Activated naive CD4-positive, alpha-beta T cell treated with anti-CD3 and anti-CD28 coated beads for 36 hours (primary cell): Measurements from ENCODE around the gene HSPA12A. TPM values are rescaled to one million over a fixed set of nuclear protein-coding genes. Genes with fewer than 3 reads are reported as not detected.

Experiments
- CTCF ChIA-PET: fragments of 350-600 bp; sonication (Branson Sonifier 250); formaldehyde crosslinking; loops from one replicate; lab custom pipeline; 2021; ENCODE audit warnings: antibody characterized with exemption; lab: Charles Lee
- DNase-seq: peaks from one replicate; pipeline ENCODE4 v3.0.0-alpha.2; 2020
- H3K27ac Mint-ChIP-seq: one replicate; pipeline ENCODE4 v1.8.0; 2021; ENCODE audit warnings: mild to moderate bottlenecking, mixed read lengths
- H3K27me3 Mint-ChIP-seq: one replicate; pipeline ENCODE4 v1.8.0; 2021; ENCODE audit warnings: low read depth, mixed read lengths
- H3K36me3 Mint-ChIP-seq: one replicate; pipeline ENCODE4 v1.8.0; 2021; ENCODE audit warnings: low read depth, mixed read lengths
- H3K4me1 Mint-ChIP-seq: one replicate; pipeline ENCODE4 v1.8.0; 2021; ENCODE audit warnings: low read depth, mixed read lengths
- H3K4me3 Mint-ChIP-seq: one replicate; pipeline ENCODE4 v1.8.0; 2021; ENCODE audit warnings: mild to moderate bottlenecking, moderate library complexity, mixed read lengths
- H3K9me3 Mint-ChIP-seq: one replicate; pipeline ENCODE4 v1.8.0; 2021; ENCODE audit warnings: mixed read lengths
- intact Hi-C: fragments of 100-400 bp; cut with micrococcal nuclease; formaldehyde crosslinking; loops from one replicate; pipeline ENCODE4 v1.15.1; 2023
- total RNA-seq, 2 experiments: library from RNA; stranded (reverse); gene quantifications; one replicate each; pipeline ENCODE4 v1.2.3, GENCODE V29; 2021

The HSPA12A gene
- total RNA-seq, 2 experiments from 2014 or later, result 0.05 TPM; not detected in 1

DNA sequence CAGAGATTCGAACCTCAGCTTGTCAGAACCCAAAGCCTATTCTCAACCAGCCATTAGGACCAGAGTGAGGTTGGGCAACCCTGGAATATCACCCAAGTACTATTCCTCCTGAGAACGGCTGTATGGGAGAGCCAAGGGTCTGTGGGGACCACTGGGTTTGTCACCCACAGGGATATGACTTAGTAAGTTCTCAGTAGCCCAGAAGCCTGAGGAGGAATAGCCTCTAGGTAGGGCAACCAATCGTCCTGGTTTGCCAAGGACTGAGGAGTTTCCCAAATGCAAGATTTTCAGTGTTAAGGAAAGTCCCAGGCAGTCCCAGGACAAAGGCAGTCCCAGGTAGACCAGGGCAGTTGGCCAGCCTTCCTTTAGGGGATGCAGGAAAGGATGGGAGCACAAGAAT is 74.9 kb downstream of the HSPA12A start:
- DNase-seq, result no peak
- CTCF ChIA-PET, result no interaction called here
- H3K9me3 Mint-ChIP-seq, result no peaks in the 10 kb centered on the region
- H3K36me3 Mint-ChIP-seq, result no peaks in the 10 kb centered on the region
- intact Hi-C loops, result no loop called here
- H3K4me3 Mint-ChIP-seq, result no peak overlapping the region
- H3K27ac Mint-ChIP-seq, result no peak overlapping the region
- H3K27me3 Mint-ChIP-seq, result peaks cover 25% of the 10 kb centered on the region
- H3K4me1 Mint-ChIP-seq, result no peaks in the 10 kb centered on the region

GRCh38 chr10:116665541-116666125 is 76.7 kb downstream of the HSPA12A start:
- no peak overlapping the region for H3K27ac Mint-ChIP-seq
- H3K36me3 Mint-ChIP-seq, result no peaks in the 10 kb centered on the region
- intact Hi-C loops, result no loop called here
- H3K4me1 Mint-ChIP-seq, result no peaks in the 10 kb centered on the region
- no peak for DNase-seq
- no peaks in the 10 kb centered on the region for H3K9me3 Mint-ChIP-seq
- CTCF ChIA-PET, result interaction anchor here (0.6 kb wide), 1 partner anchor 7 kb away, joined by 6 read pairs; no protein-coding TSS in a partner anchor
- H3K4me3 Mint-ChIP-seq, result no peak overlapping the region
- H3K27me3 Mint-ChIP-seq, result peaks cover 18% of the 10 kb centered on the region

DNA sequence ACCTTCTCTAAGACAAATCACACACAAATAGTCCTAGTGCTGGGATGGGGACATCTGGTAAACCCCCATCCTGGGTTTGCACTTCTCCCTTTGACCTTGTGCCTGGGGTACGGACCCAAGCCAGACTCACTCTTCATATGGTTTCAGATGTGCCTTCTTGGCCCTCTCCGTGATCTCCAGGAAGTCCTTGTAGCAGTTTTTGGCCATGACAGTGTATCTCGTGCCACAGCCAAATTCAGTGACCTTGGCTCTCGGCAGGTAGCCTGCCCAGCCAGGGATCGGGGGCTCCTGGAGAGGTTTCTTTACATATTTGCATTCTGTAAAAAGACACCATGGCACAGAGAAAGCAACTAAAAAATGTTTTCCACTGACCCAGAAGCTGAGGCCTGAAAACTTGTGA is 77.7 kb downstream of the HSPA12A start:
- intact Hi-C loops, result no loop called here
- Mint-ChIP-seq H3K27me3 (peaks cover 14% of the 10 kb centered on the region), H3K36me3 (no peaks in the 10 kb centered on the region), H3K4me3 (no peak overlapping the region), H3K9me3 (no peaks in the 10 kb centered on the region), H3K4me1 (no peaks in the 10 kb centered on the region), H3K27ac (no peak overlapping the region)
- DNase-seq, result no peak
- CTCF ChIA-PET, result interaction anchor here (1.0 kb wide), 1 partner anchor 9 kb away, joined by 3 read pairs; no protein-coding TSS in a partner anchor

GRCh38 chr10:116663342-116663741 is 79.0 kb downstream of the HSPA12A start:
- no peak overlapping the region for H3K27ac Mint-ChIP-seq
- H3K4me1 Mint-ChIP-seq, result no peaks in the 10 kb centered on the region
- intact Hi-C loops, result no loop called here
- H3K27me3 Mint-ChIP-seq, result peaks cover 12% of the 10 kb centered on the region
- CTCF ChIA-PET, result interaction anchor here (1.0 to 1.2 kb wide), 2 partner anchors 8 to 13 kb away, joined by 3 read pairs; no protein-coding TSS in a partner anchor
- no peaks in the 10 kb centered on the region for H3K36me3 Mint-ChIP-seq
- no peak overlapping the region for H3K4me3 Mint-ChIP-seq
- DNase-seq, result no peak
- no peaks in the 10 kb centered on the region for H3K9me3 Mint-ChIP-seq

DNA sequence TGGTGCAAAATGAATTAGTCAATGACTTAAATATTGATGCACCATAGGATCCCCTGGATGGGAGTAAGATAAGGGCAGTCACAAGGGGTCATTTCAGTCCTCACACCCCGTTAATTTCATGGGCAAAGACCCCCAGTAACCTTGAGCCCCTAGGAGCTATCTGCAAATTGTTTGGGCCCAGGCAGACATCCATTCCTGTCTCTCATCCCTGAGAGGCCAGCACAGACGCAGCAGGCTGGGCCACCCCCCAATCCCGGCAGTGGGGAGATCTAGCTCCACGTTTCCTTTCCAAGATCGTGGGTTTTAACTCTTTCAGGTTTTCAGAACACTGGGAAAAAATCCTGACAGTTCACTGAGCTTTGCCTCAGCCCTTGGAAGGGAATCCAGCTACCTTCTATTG is 81.5 kb downstream of the HSPA12A start:
- no peaks in the 10 kb centered on the region for H3K4me1 Mint-ChIP-seq
- no peaks in the 10 kb centered on the region for H3K36me3 Mint-ChIP-seq
- no peak overlapping the region for H3K27ac Mint-ChIP-seq
- CTCF ChIA-PET, result interaction anchor here (0.6 kb wide), 1 partner anchor 1937 kb away, joined by 4 read pairs; no protein-coding TSS in a partner anchor
- no peaks in the 10 kb centered on the region for H3K9me3 Mint-ChIP-seq
- H3K4me3 Mint-ChIP-seq, result no peak overlapping the region
- no peak for DNase-seq
- intact Hi-C loops, result no loop called here
- H3K27me3 Mint-ChIP-seq, result peaks cover 22% of the 10 kb centered on the region

DNA sequence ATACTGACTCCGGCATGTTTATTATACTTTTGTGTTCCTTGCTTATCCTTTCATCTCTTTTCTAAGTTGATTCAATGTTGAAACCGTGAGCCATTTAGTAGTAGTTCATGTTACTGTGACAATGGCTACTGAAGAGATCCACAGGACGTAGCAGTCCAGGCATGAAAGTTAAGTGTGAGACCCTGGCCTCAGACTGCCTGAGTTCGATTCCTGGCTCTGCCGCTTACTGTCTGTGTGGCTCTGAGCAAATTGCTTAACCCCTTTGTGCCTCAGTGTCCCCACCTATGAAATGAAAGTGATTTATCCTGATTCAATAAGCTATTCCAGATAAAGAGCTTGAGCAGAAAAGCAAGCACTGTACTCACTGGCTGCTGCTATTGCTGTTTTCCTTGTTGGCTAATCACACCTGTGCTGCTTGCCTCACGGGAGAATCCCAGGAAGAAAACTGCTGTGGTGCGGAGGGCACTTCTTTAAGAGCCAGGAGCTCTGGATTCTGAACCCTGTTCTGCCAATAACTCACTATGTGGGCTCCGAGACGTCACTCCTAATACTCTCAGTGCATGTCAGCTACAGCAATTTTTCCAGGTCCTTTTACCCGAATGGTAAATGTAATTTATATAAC is 83.2 kb downstream of the HSPA12A start:
- intact Hi-C loops, result no loop called here
- Mint-ChIP-seq H3K27ac (no peak overlapping the region), H3K27me3 (peaks cover 31% of the 10 kb centered on the region), H3K4me1 (no peaks in the 10 kb centered on the region), H3K36me3 (no peaks in the 10 kb centered on the region), H3K4me3 (no peak overlapping the region), H3K9me3 (no peaks in the 10 kb centered on the region)
- DNase-seq, result no peak
- CTCF ChIA-PET, result no interaction called here

GRCh38 chr10:116657863-116658551 is 84.4 kb downstream of the HSPA12A start:
- no peaks in the 10 kb centered on the region for H3K9me3 Mint-ChIP-seq
- no peaks in the 10 kb centered on the region for H3K4me1 Mint-ChIP-seq
- intact Hi-C loops, result no loop called here
- CTCF ChIA-PET, result interaction anchor here (0.6 kb wide), 1 partner anchor 8 kb away, joined by 6 read pairs; no protein-coding TSS in a partner anchor
- no peak overlapping the region for H3K4me3 Mint-ChIP-seq
- peaks cover 35% of the 10 kb centered on the region for H3K27me3 Mint-ChIP-seq
- no peak for DNase-seq
- H3K27ac Mint-ChIP-seq, result no peak overlapping the region
- no peaks in the 10 kb centered on the region for H3K36me3 Mint-ChIP-seq

GRCh38 chr10:116656044-116656443 is 86.3 kb downstream of the HSPA12A start:
- no peak for DNase-seq
- no peak overlapping the region for H3K27ac Mint-ChIP-seq
- H3K27me3 Mint-ChIP-seq, result peaks cover 38% of the 10 kb centered on the region
- CTCF ChIA-PET, result interaction anchor here (1.2 kb wide), 1 partner anchor 8 kb away, joined by 3 read pairs; no protein-coding TSS in a partner anchor
- no peaks in the 10 kb centered on the region for H3K9me3 Mint-ChIP-seq
- no peaks in the 10 kb centered on the region for H3K4me1 Mint-ChIP-seq
- H3K4me3 Mint-ChIP-seq, result no peak overlapping the region
- H3K36me3 Mint-ChIP-seq, result no peaks in the 10 kb centered on the region
- intact Hi-C loops, result no loop called here

- H3K27ac Mint-ChIP-seq, result no peak overlapping the region
- H3K36me3 Mint-ChIP-seq, result no peaks in the 10 kb centered on the region
- no peak overlapping the region for H3K4me3 Mint-ChIP-seq
- H3K27me3 Mint-ChIP-seq, result peaks cover 39% of the 10 kb centered on the region
- no peaks in the 10 kb centered on the region for H3K9me3 Mint-ChIP-seq
- no peak for DNase-seq
- H3K4me1 Mint-ChIP-seq, result no peaks in the 10 kb centered on the region
- CTCF ChIA-PET, result interaction anchor here (1.2 kb wide), 1 partner anchor 8 kb away, joined by 3 read pairs; no protein-coding TSS in a partner anchor
- intact Hi-C loops, result no loop called here
These were observed 86.8 kb downstream of the HSPA12A start for GRCh38 chr10:116655568-116655967.

GRCh38 chr10:116654816-116655215 is 87.5 kb downstream of the HSPA12A start:
- H3K27ac Mint-ChIP-seq, result no peak overlapping the region
- intact Hi-C loops, result no loop called here
- no peaks in the 10 kb centered on the region for H3K4me1 Mint-ChIP-seq
- no peak for DNase-seq
- CTCF ChIA-PET, result interaction anchor here (1.2 kb wide), 1 partner anchor 9 kb away, joined by 3 read pairs; no protein-coding TSS in a partner anchor
- H3K9me3 Mint-ChIP-seq, result peaks cover 3% of the 10 kb centered on the region
- no peaks in the 10 kb centered on the region for H3K36me3 Mint-ChIP-seq
- H3K27me3 Mint-ChIP-seq, result peaks cover 39% of the 10 kb centered on the region
- no peak overlapping the region for H3K4me3 Mint-ChIP-seq

GRCh38 chr10:116653885-116654284 is 88.5 kb downstream of the HSPA12A start:
- no peak overlapping the region for H3K27ac Mint-ChIP-seq
- no peaks in the 10 kb centered on the region for H3K4me1 Mint-ChIP-seq
- no peaks in the 10 kb centered on the region for H3K36me3 Mint-ChIP-seq
- CTCF ChIA-PET, result no interaction called here
- H3K27me3 Mint-ChIP-seq, result peaks cover 39% of the 10 kb centered on the region
- no peak for DNase-seq
- no peak overlapping the region for H3K4me3 Mint-ChIP-seq
- intact Hi-C loops, result no loop called here
- peaks cover 8% of the 10 kb centered on the region for H3K9me3 Mint-ChIP-seq

- intact Hi-C loops, result no loop called here
- DNase-seq, result no peak
- no peak overlapping the region for H3K27ac Mint-ChIP-seq
- CTCF ChIA-PET, result interaction anchor here (0.6 kb wide), 1 partner anchor 17 kb away, joined by 3 read pairs; no protein-coding TSS in a partner anchor
- H3K4me1 Mint-ChIP-seq, result no peaks in the 10 kb centered on the region
- H3K9me3 Mint-ChIP-seq, result peaks cover 8% of the 10 kb centered on the region
- H3K4me3 Mint-ChIP-seq, result no peak overlapping the region
- peaks cover 31% of the 10 kb centered on the region for H3K27me3 Mint-ChIP-seq
- H3K36me3 Mint-ChIP-seq, result no peaks in the 10 kb centered on the region
These were observed 93.5 kb downstream of the HSPA12A start for GRCh38 chr10:116648903-116649302.
